NCI-H1436 treated with DMSO at 0.1 percent for 48 hours (cell line): ENCODE measurements around the gene ASTN2.

Experiments
- DNase-seq: peaks from one replicate; lab custom pipeline; 2025; lab: John Stamatoyannopoulos, UW

Gene ASTN2

GRCh38 chr9:116377179-116377798 is 1037.6 kb downstream of the ASTN2 start:
- DNase-seq: no peak
